Thoracic aorta (tissue), 2 donors: Measurements from ENCODE around the gene FYCO1. TPM values are rescaled to one million over a fixed set of nuclear protein-coding genes. Genes with fewer than 3 reads are reported as not detected.

ENCODE experiments used
- ATAC-seq: fragments of 150-250 bp; one replicate; pipeline ENCODE4 v1.8.0; 2017; ENCODE audit warnings: low read depth; ENCODE audit not compliant: insufficient number of reproducible peaks, low FRiP score
- DNase-seq: peaks from one replicate; pipeline ENCODE4 v3.0.0-alpha.2; 2020; ENCODE audit warnings: low spot score
- H3K27ac ChIP-seq, 2 donors: fragments of 200-600 bp; sonication (generic); 1 replicate in 1 of 2; 2 replicates in 1 of 2; pipeline ENCODE4 v1.5.1; 2016; ENCODE audit warnings: mild to moderate bottlenecking in 2 of 2, moderate library complexity in 2 of 2
- H3K27me3 ChIP-seq: fragments of 200-600 bp; sonication (generic); replicated peaks from 2 replicates; pipeline ENCODE4 v1.6.0; 2016; ENCODE audit warnings: mild to moderate bottlenecking; ENCODE audit not compliant: insufficient read depth
- H3K36me3 ChIP-seq: fragments of 200-600 bp; sonication (generic); one replicate; pipeline ENCODE4 v1.5.1; 2016
- H3K4me1 ChIP-seq, 2 donors: fragments of 200-600 bp; sonication (generic); 1 replicate in 1 of 2; 2 replicates in 1 of 2; pipeline versions ENCODE4 v1.5.1 to v1.6.0; 2016; ENCODE audit warnings: low read depth in 2 of 2, mild to moderate bottlenecking in 1 of 2; ENCODE audit not compliant: control insufficient read depth in 1 of 2
- H3K4me3 ChIP-seq: fragments of 200-600 bp; sonication (generic); 2 replicates; pipeline ENCODE4 v1.5.1; 2016; ENCODE audit warnings: mild to moderate bottlenecking
- H3K9me3 ChIP-seq: fragments of 200-600 bp; sonication (generic); 2 replicates; pipeline ENCODE4 v1.5.1; 2016
- CTCF ChIP-seq: fragments of 200-600 bp; sonication (generic); IDR thresholded peaks from one replicate; pipeline ENCODE4 v1.5.1; 2019; ENCODE audit warnings: antibody characterized with exemption
- total RNA-seq, 2 donors: library from RNA; depleted of rRNA; stranded (reverse); fragments of >200 nt; gene quantifications; one replicate each; pipeline versions ENCODE4 v1.1.0 to v1.2.3, GENCODE V29; 2016

The FYCO1 gene
- total RNA-seq, 2 donors from 2014 or later: 70.4 to 86.1 TPM

GRCh38 chr3:45917146-45917898 is 78.3 kb downstream of the FYCO1 start:
- ATAC-seq (no peak), DNase-seq (no peak)
- no peaks in the 10 kb centered on the region for H3K9me3 ChIP-seq
- H3K27me3 ChIP-seq: no peaks in the 10 kb centered on the region
- no peak overlapping the region for H3K27ac ChIP-seq
- H3K36me3 ChIP-seq: peaks cover 42% of the 10 kb centered on the region
- H3K4me1 ChIP-seq: no peaks in the 10 kb centered on the region
- no peak overlapping the region for H3K4me3 ChIP-seq
- no peak for TF ChIP-seq CTCF

- no peak overlapping the region for H3K27ac ChIP-seq
- no peaks in the 10 kb centered on the region for H3K9me3 ChIP-seq
- H3K36me3 ChIP-seq: peaks cover 26% of the 10 kb centered on the region
- no peaks in the 10 kb centered on the region for H3K4me1 ChIP-seq
- no peak for TF ChIP-seq CTCF
- ATAC-seq: no peak
- DNase-seq: no peak
- H3K27me3 ChIP-seq: no peaks in the 10 kb centered on the region
- H3K4me3 ChIP-seq: no peak overlapping the region
Observed at GRCh38 chr3:45915518-45916231, 79.9 kb downstream of the FYCO1 start.

- H3K27ac ChIP-seq: no peak overlapping the region
- no peak overlapping the region for H3K4me3 ChIP-seq
- TF ChIP-seq CTCF: no peak
- H3K9me3 ChIP-seq: no peaks in the 10 kb centered on the region
- no peak for DNase-seq
- ATAC-seq: no peak
- peaks cover 20% of the 10 kb centered on the region for H3K36me3 ChIP-seq
- no peaks in the 10 kb centered on the region for H3K4me1 ChIP-seq
- H3K27me3 ChIP-seq: no peaks in the 10 kb centered on the region
Observed at GRCh38 chr3:45915059-45915439, 80.6 kb downstream of the FYCO1 start.

GRCh38 chr3:45914362-45915058 is 81.1 kb downstream of the FYCO1 start:
- TF ChIP-seq CTCF: no peak
- DNase-seq (no peak), ATAC-seq (no peak)
- Histone ChIP-seq H3K27ac (no peak overlapping the region), H3K36me3 (peaks cover 14% of the 10 kb centered on the region), H3K4me3 (no peak overlapping the region), H3K9me3 (no peaks in the 10 kb centered on the region), H3K4me1 (no peaks in the 10 kb centered on the region), H3K27me3 (no peaks in the 10 kb centered on the region)

- Histone ChIP-seq H3K9me3 (no peaks in the 10 kb centered on the region), H3K36me3 (no peaks in the 10 kb centered on the region), H3K4me1 (no peaks in the 10 kb centered on the region), H3K4me3 (no peak overlapping the region), H3K27ac (no peak overlapping the region), H3K27me3 (no peaks in the 10 kb centered on the region)
- no peak for TF ChIP-seq CTCF
- DNase-seq (no peak), ATAC-seq (no peak)
Observed at GRCh38 chr3:45912435-45912834, 83.2 kb downstream of the FYCO1 start.
